ENCODE measurements around the gene ADPRS. TPM values are rescaled to one million over a fixed set of nuclear protein-coding genes. Genes with fewer than 3 reads are reported as not detected.

ADPRS gene
- total and polyA plus RNA-seq, 2 donors (not counting 3 experiments of a cell fraction or from before 2014, with no cell fraction given) = 32.9 to 48.1 TPM

DNA sequence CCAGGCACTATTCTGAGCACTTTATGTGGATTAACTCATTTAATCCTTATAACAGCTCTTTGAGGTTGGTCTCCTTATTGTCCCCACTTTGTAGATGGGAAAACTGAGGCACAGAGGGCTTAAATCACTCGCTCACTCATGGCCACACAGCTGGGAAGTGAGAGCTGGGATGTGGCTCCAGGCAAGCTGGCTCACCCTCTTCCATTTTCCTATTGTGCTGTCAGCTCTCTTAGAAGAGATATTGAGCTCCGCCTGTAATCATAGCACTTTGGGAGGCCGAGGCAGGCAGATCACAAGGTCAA lies 40.2 kb downstream of the ADPRS start:
- ChIA-PET CTCF (interaction anchor here (1.0 to 2.2 kb wide), 2 partner anchors 10 to 32 kb away, joined by 3 to 6 read pairs; no protein-coding TSS in a partner anchor), POLR2A (no interaction called here)
- peaks cover 7% of the 10 kb centered on the region for H3K4me1 ChIP-seq (ENCODE audit: control insufficient read depth, extremely low read depth, insufficient read depth, low read length)
- TF ChIP-seq EZH2 (IDR thresholded peaks at IDR 0.05; ENCODE audit: borderline replicate concordance, low read depth, low read length, severe bottlenecking) = no peak
- TF ChIP-seq JUN (IDR thresholded peaks at IDR 0.05; ENCODE audit: borderline replicate concordance, insufficient read depth, insufficient read length, low read depth) = no peak
- TF ChIP-seq, protein P1, sequence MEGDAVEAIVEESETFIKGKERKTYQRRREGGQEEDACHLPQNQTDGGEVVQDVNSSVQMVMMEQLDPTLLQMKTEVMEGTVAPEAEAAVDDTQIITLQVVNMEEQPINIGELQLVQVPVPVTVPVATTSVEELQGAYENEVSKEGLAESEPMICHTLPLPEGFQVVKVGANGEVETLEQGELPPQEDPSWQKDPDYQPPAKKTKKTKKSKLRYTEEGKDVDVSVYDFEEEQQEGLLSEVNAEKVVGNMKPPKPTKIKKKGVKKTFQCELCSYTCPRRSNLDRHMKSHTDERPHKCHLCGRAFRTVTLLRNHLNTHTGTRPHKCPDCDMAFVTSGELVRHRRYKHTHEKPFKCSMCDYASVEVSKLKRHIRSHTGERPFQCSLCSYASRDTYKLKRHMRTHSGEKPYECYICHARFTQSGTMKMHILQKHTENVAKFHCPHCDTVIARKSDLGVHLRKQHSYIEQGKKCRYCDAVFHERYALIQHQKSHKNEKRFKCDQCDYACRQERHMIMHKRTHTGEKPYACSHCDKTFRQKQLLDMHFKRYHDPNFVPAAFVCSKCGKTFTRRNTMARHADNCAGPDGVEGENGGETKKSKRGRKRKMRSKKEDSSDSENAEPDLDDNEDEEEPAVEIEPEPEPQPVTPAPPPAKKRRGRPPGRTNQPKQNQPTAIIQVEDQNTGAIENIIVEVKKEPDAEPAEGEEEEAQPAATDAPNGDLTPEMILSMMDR (IDR thresholded peaks at IDR 0.05; ENCODE audit: extremely low read depth in 1 of 2, insufficient read depth in 1 of 2, low read depth in 1 of 2, low read length in 2 of 2) = no peak
- TF ChIP-seq POLR2AphosphoS5 (IDR thresholded peaks at IDR 0.05; ENCODE audit: insufficient read depth, low read depth, low read length) = no peak
- no peak for TF ChIP-seq FOS (IDR thresholded peaks at IDR 0.05; ENCODE audit: borderline replicate concordance, insufficient read depth, low read length)
- no peak for TF ChIP-seq POLR2A (IDR thresholded peaks at IDR 0.05; ENCODE audit: low read depth, low read length)
- TF ChIP-seq, protein P2, sequence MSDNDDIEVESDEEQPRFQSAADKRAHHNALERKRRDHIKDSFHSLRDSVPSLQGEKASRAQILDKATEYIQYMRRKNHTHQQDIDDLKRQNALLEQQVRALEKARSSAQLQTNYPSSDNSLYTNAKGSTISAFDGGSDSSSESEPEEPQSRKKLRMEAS (IDR thresholded peaks at IDR 0.05; ENCODE audit: insufficient read depth, insufficient read length) = no peak
- no peak for TF ChIP-seq MYC (IDR thresholded peaks at IDR 0.05; ENCODE audit: low read depth, low read length)
- TF ChIP-seq GATA2 (IDR thresholded peaks at IDR 0.05; ENCODE audit: insufficient read depth, insufficient read length, low read depth, low read length) = no peak
- H3K9ac ChIP-seq (replicated peaks; ENCODE audit: extremely low read depth, insufficient read depth, low read length) = no peak overlapping the region
- BruUV-seq (replicated peaks) = no TSS peak
- H3K4me2 ChIP-seq (ENCODE audit: insufficient read depth, low read length) = no peak overlapping the region
- H3K9me1 ChIP-seq (replicated peaks; ENCODE audit: control insufficient read depth, extremely low read depth, insufficient read depth, low read length) = no peaks in the 10 kb centered on the region
- H3K27me3 ChIP-seq (ENCODE audit: control insufficient read depth in 2 of 2, insufficient read depth in 2 of 2, low read length in 2 of 2) = peaks cover 5 to 9% of the 10 kb centered on the region in 2 experiments
- dilution Hi-C loops (cut with MboI; ENCODE audit: extremely low pct_ligation_motif_present, low sequenced_read_pairs) (no loop called here), intact Hi-C loops (cut with micrococcal nuclease) (no loop called here)
- no peaks in the 10 kb centered on the region for H3K79me2 ChIP-seq (ENCODE audit: control insufficient read depth, insufficient read depth, low read length)
- no peak overlapping the region for H3K4me3 ChIP-seq (replicated peaks in 1 of 3; ENCODE audit: insufficient read depth in 1 of 3, low read depth in 1 of 3, low read length in 3 of 3)
- H4K20me1 ChIP-seq (replicated peaks; ENCODE audit: control insufficient read depth, extremely low read depth, insufficient read depth, low read length) = no peaks in the 10 kb centered on the region
- no peak overlapping the region for H2AFZ ChIP-seq (ENCODE audit: low read depth, low read length)
- no peak overlapping the region for H3K27ac ChIP-seq (ENCODE audit: insufficient read depth, low read depth, low read length)
- FAIRE-seq (no peak), DNase-seq (ENCODE audit: low read depth, low spot score) (no peak)
- no peaks in the 10 kb centered on the region for H3K36me3 ChIP-seq (ENCODE audit: control insufficient read depth in 2 of 2, extremely low read depth in 1 of 2, insufficient read depth in 2 of 2, low read length in 2 of 2)
- H3K9me3 ChIP-seq (replicated peaks; ENCODE audit: control insufficient read depth, insufficient read depth, low read length) = no peaks in the 10 kb centered on the region

Measured in endothelial cell of umbilical vein (primary cell).